Measurements from ENCODE around the gene KCNJ11. TPM values are rescaled to one million over a fixed set of nuclear protein-coding genes. Genes with fewer than 3 reads are reported as not detected.

Gene KCNJ11
- total RNA-seq, 1 donor from 2014 or later, result not detected

DNA sequence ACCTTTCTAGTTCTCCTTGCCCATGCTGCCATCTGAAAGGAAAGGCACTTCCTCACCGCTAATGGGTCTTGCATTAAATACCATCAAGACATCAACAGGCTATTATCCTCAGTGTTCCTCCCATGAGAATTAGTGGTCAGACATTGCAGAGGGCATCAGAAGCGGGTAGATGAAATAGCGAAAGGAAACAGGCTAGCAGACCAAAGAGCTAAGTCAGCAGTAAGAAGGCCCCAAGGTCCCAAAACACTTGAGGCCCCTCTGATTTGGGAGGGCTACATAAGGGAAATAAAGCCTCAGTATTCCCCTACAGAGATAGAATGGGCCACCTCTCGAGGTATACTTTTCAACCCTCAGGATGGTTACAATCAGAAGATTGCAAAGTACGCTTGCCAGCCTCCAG, 12.9 kb downstream of the KCNJ11 start:
- no peak overlapping the region for H3K4me3 Mint-ChIP-seq (ENCODE audit: unreplicated experiment)
- peaks cover 45% of the 10 kb centered on the region for H3K36me3 Mint-ChIP-seq (ENCODE audit: low read depth)
- H3K4me1 Mint-ChIP-seq (ENCODE audit: low read depth), result no peaks in the 10 kb centered on the region
- TF ChIP-seq, protein P1, sequence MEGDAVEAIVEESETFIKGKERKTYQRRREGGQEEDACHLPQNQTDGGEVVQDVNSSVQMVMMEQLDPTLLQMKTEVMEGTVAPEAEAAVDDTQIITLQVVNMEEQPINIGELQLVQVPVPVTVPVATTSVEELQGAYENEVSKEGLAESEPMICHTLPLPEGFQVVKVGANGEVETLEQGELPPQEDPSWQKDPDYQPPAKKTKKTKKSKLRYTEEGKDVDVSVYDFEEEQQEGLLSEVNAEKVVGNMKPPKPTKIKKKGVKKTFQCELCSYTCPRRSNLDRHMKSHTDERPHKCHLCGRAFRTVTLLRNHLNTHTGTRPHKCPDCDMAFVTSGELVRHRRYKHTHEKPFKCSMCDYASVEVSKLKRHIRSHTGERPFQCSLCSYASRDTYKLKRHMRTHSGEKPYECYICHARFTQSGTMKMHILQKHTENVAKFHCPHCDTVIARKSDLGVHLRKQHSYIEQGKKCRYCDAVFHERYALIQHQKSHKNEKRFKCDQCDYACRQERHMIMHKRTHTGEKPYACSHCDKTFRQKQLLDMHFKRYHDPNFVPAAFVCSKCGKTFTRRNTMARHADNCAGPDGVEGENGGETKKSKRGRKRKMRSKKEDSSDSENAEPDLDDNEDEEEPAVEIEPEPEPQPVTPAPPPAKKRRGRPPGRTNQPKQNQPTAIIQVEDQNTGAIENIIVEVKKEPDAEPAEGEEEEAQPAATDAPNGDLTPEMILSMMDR (IDR thresholded peaks at IDR 0.05), result no peak
- peaks cover 40% of the 10 kb centered on the region for H3K9me3 Mint-ChIP-seq (ENCODE audit: low read depth)
- DNase-seq (ENCODE audit: low spot score), result no peak
- H3K27ac Mint-ChIP-seq (ENCODE audit: unreplicated experiment), result no peak overlapping the region
- H3K27me3 Mint-ChIP-seq (ENCODE audit: low read depth), result no peaks in the 10 kb centered on the region

DNA sequence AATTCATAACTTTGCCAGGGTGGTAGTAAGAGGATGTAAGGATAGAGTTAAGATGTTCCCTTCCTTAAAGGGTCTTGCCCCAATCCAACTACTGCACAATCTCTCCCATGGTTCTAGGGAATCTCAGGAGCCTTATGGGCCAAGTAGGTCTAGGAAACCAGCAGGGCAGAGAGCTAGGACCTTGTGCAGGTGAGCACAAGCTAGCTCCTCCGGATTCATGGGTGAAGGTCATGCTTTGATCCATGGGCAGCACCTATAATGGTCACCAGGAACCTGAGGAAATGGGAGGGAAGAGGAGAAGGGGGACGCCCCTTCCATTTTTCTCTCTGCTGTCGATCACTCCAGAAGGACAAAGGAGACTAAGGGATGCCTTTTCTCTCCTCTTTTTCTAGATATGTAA, 16.8 kb downstream of the KCNJ11 start:
- Mint-ChIP-seq H3K9me3 (ENCODE audit: low read depth) (peaks cover 60% of the 10 kb centered on the region), H3K27ac (ENCODE audit: unreplicated experiment) (no peak overlapping the region), H3K4me3 (ENCODE audit: unreplicated experiment) (no peak overlapping the region), H3K36me3 (ENCODE audit: low read depth) (peaks cover 70% of the 10 kb centered on the region), H3K4me1 (ENCODE audit: low read depth) (no peaks in the 10 kb centered on the region), H3K27me3 (ENCODE audit: low read depth) (no peaks in the 10 kb centered on the region)
- TF ChIP-seq, protein P1 (IDR thresholded peaks at IDR 0.05), result no peak
- DNase-seq (ENCODE audit: low spot score), result no peak

DNA sequence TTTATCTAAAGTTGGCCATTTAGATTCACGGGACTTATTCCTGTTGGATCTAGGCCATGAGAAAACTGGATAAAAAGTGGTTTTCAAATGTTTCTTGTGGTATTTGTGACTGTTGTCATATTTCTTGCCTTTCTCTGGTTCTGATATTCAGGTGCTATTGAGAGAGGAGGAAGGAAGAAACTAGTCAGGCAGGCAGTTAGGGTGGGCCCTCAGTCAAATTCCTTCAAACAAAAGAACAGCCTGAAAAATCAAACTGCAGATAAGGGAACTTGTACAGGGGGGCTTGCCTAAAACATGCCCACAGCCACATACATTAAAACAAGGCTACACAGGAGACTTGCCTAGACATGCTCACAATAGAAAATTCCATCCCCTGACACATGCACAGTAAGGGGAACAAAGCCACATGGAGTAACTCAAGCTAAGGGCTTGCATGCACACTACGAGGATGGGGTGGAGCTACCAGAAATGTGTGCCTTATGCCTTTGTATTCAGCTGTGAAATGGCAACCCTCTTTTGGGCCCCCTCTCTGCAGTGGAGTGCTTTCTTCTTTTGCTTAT, 18.7 kb downstream of the KCNJ11 start:
- no peaks in the 10 kb centered on the region for H3K4me1 Mint-ChIP-seq (ENCODE audit: low read depth)
- H3K9me3 Mint-ChIP-seq (ENCODE audit: low read depth), result peaks cover 56% of the 10 kb centered on the region

DNA sequence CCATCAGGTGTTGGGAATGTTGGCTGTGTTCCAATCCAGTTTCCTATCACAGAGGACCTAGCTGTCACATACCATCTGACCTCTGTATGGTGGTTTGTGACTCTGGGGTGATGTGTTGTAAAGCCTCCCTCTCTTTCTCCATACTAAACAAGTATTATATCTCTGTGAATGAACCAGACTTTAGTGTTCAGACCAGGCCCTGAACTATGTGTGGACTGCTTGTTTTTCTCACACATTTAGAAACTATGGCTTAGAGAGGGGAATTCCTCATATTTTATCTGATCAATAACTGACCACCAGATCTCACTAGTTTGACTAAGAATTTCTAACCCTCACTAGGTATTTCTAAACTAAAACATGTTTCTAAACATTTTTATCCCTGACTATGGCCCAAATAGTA, 19.4 kb downstream of the KCNJ11 start:
- Mint-ChIP-seq H3K9me3 (ENCODE audit: low read depth) (peaks cover 53% of the 10 kb centered on the region), H3K27me3 (ENCODE audit: low read depth) (no peaks in the 10 kb centered on the region), H3K36me3 (ENCODE audit: low read depth) (peaks cover 66% of the 10 kb centered on the region), H3K4me3 (ENCODE audit: unreplicated experiment) (no peak overlapping the region), H3K4me1 (ENCODE audit: low read depth) (no peaks in the 10 kb centered on the region), H3K27ac (ENCODE audit: unreplicated experiment) (no peak overlapping the region)
- TF ChIP-seq, protein P1 (IDR thresholded peaks at IDR 0.05), result no peak
- no peak for DNase-seq (ENCODE audit: low spot score)

More for the DNA sequence above, 18.7 kb downstream of the KCNJ11 start:
- H3K27ac Mint-ChIP-seq (ENCODE audit: unreplicated experiment), result no peak overlapping the region
- no peak for DNase-seq (ENCODE audit: low spot score)
- H3K27me3 Mint-ChIP-seq (ENCODE audit: low read depth), result no peaks in the 10 kb centered on the region
- H3K36me3 Mint-ChIP-seq (ENCODE audit: low read depth), result peaks cover 68% of the 10 kb centered on the region
- TF ChIP-seq, protein P1 (IDR thresholded peaks at IDR 0.05), result no peak
- H3K4me3 Mint-ChIP-seq (ENCODE audit: unreplicated experiment), result no peak overlapping the region

DNA sequence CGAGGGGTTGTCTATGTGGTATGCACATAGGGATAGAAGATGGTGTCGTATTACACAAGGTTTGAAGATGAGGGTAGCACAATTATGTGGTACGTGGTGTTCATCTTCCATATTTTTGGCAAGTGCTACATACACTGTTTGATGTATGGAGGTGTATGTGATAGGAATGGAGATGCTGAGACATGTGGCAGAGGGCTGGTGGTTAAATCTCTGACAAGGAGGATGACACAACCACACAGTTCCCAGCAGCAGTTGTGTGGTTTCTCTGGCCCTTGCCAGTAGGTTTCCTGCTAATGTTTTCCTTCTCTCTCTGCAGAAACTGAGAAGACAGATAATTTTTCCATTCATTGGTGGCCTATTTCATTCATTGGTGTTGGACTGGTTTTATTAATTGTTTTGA, 19.9 kb downstream of the KCNJ11 start:
- Mint-ChIP-seq H3K36me3 (ENCODE audit: low read depth) (peaks cover 65% of the 10 kb centered on the region), H3K4me1 (ENCODE audit: low read depth) (no peaks in the 10 kb centered on the region), H3K4me3 (ENCODE audit: unreplicated experiment) (no peak overlapping the region), H3K27ac (ENCODE audit: unreplicated experiment) (no peak overlapping the region), H3K9me3 (ENCODE audit: low read depth) (peaks cover 51% of the 10 kb centered on the region), H3K27me3 (ENCODE audit: low read depth) (no peaks in the 10 kb centered on the region)
- TF ChIP-seq, protein P1 (IDR thresholded peaks at IDR 0.05), result no peak
- no peak for DNase-seq (ENCODE audit: low spot score)

Data from chondrocyte (in vitro differentiated cells).